ENCODE measurements around the gene KDM4C. TPM values are rescaled to one million over a fixed set of nuclear protein-coding genes. Genes with fewer than 3 reads are reported as not detected.

Gene KDM4C
- total RNA-seq, 2 experiments from 2014 or later, result 53.0 to 53.7 TPM

DNA sequence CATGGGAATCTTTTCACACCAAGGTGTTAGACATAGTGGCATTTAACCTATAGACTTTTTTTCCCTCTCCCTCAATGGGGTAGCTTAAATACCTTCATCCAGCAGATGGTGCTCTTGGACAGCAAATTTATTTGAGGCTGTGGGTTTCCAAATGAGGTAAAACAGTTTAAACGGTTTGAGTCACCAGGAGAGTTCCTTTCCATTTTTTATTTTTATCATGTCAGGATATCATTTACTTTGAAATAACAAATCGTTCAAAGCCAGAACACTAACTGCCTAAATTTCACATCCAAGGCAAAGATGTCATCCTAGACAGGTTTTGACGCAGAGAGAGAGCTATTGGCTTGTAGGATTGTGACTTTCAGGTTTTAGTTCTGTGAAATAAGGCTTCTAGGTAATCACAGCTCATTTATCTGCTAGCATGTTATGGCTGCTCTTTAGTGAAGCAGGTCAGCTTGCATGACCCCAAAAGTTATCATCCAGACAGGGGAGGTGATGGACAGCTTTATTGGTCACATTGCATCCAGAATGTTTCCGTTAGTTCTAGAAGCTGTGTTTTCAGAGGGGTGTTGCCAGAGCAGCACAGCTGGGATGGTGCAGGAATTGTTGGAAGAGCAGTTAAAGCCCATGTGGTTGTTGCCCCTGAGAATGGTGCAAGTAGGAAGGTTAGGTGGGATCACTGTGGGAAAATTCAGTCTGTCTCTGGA, 69.8 kb downstream of the KDM4C start:
- DNase-seq, result peak; percentile 59
- peaks cover 6% of the 10 kb centered on the region for H3K9me3 Mint-ChIP-seq
- H3K4me1 Mint-ChIP-seq, result peaks cover 2% of the 10 kb centered on the region
- CTCF ChIA-PET, result interaction anchor here (0.5 to 2.9 kb wide), 10 partner anchors 11 to 706 kb away, joined by 3 to 13 read pairs (median 3); no protein-coding TSS in a partner anchor
- POLR2A ChIA-PET, result interaction anchor here (0.7 kb wide), 1 partner anchor 10 kb away, joined by 3 read pairs; no protein-coding TSS in a partner anchor
- no peak overlapping the region for H3K4me3 Mint-ChIP-seq
- H3K27me3 Mint-ChIP-seq, result no peaks in the 10 kb centered on the region
- peak overlapping the region; percentile 31 for H3K27ac Mint-ChIP-seq
- peaks cover 33% of the 10 kb centered on the region for H3K36me3 Mint-ChIP-seq (ENCODE audit: low read depth)

DNA sequence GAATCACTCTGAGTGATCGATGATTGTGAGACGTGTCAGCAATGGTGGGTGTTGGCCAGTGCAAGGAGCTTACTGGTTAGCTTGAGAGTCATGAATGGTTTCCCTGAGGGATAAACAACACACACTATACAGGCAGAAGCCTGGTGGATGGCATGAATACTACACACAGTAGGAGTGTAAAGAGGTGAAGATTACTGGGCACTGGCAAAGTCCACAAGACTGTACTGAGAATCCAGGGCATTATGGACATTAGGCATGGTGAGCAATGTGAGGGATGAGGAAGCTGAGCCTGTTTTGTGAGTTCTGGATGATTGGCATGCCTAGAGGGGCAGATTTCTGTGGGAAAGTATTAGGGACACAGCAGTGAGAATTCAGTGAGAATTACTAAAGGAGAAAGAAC, 71.3 kb downstream of the KDM4C start:
- no peak for DNase-seq
- CTCF ChIA-PET, result interaction anchor here (0.5 kb wide), 1 partner anchor 85 kb away, joined by 3 read pairs; no protein-coding TSS in a partner anchor
- Mint-ChIP-seq H3K9me3 (peaks cover 6% of the 10 kb centered on the region), H3K27ac (no peak overlapping the region), H3K36me3 (ENCODE audit: low read depth) (peaks cover 39% of the 10 kb centered on the region), H3K4me3 (no peak overlapping the region), H3K27me3 (no peaks in the 10 kb centered on the region), H3K4me1 (peaks cover 2% of the 10 kb centered on the region)
- POLR2A ChIA-PET, result no interaction called here

DNA sequence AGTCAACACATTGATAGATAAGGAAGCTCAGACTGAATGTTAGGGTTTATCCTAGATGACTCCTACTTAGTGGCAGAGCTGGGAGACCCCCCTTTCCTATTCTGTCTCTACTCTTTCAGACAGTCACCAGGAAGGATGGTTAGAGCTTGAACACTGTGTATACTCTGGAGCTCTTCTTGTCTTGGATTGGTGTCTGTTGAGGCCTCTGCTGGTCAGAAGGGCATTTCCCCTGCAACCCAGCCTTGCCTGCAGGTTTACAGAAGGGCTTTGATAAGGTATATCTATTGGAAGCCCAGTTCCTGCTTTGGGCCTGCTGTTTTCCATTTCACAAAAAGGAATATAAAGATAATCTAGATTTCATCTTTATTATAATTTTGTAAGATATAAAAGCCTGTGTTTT, 71.8 kb downstream of the KDM4C start:
- Mint-ChIP-seq H3K27me3 (no peaks in the 10 kb centered on the region), H3K36me3 (ENCODE audit: low read depth) (peaks cover 44% of the 10 kb centered on the region), H3K27ac (no peak overlapping the region), H3K4me3 (no peak overlapping the region), H3K4me1 (peaks cover 2% of the 10 kb centered on the region), H3K9me3 (peaks cover 6% of the 10 kb centered on the region)
- no peak for DNase-seq
- ChIA-PET CTCF (no interaction called here), POLR2A (no interaction called here)

DNA sequence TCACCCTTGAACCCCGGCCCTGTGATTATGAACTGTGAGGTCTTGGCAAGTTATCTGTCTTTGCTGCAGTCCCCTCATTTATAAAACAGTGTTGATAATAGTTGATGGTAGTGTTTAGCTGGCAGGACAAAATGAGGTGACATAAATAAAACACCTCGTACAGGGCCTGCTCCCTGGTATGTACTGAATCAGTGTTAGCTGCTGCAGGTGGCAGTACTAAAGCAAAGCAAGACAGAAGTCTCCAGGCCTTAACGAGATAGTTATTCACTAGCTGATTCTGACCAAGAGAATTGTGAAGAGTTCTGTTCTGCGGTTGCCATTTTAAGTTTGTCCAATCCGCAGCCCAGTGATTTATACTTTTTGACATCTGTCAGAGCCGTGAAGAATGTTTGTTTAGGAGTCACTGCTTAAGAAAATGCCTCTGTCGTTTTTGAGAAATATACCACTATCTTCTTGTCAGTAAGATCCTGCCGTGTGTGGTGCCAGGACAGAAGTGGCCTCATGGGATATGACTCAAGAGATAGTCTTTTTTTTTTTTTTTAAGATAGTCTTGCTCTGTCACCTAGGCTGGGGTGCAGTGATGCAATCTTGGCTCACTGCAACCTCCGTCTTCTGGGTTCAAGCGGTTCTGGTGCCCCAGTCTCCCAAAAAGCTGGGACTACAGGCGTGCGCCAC, 75.9 kb downstream of the KDM4C start:
- ChIA-PET POLR2A (no interaction called here), CTCF (interaction anchor here (0.6 kb wide), 1 partner anchor 9 kb away, joined by 3 read pairs; no protein-coding TSS in a partner anchor)
- Mint-ChIP-seq H3K4me1 (no peaks in the 10 kb centered on the region), H3K27me3 (no peaks in the 10 kb centered on the region), H3K27ac (no peak overlapping the region), H3K9me3 (peaks cover 6% of the 10 kb centered on the region), H3K36me3 (ENCODE audit: low read depth) (peaks cover 59% of the 10 kb centered on the region), H3K4me3 (no peak overlapping the region)
- DNase-seq, result no peak

DNA sequence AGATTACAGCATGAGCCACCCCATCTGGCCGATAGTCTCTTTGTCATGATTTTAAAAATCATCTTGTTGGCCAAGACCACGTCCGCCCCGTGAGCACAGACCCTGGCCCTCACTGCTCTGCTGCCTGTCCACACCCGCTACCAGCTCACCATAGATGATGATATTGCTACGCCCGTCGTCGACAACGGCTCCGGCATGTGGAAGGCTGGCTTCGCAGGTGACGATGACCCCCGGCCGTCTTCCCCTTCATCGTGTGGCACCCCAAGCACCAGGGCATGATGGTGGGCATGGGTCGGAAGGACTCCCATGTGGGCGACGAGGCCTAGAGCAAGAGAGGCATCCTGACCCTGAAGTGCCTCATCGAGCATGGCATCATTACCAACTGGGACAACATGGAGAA, 76.5 kb downstream of the KDM4C start:
- peaks cover 6% of the 10 kb centered on the region for H3K9me3 Mint-ChIP-seq

DNA sequence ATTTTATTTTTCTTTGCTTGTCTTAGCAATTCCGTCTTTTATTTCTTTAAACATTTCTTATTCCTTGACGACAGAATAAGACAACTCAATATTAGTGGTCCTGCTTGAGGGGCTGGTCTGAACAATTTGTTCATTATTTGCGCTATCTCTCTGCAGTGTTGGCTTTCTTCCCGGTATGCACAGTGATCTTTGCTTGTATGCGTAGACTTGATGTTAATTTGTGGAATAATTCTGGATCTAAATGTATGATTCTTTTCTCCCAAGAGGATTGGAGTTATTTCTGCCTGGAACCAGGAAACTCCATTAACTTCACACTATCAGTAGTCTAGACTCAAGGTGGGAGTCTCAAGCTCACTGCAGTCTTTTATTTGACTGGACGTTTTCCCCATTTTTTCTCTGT, 80.4 kb downstream of the KDM4C start:
- H3K27me3 Mint-ChIP-seq, result no peaks in the 10 kb centered on the region
- ChIA-PET CTCF (no interaction called here), POLR2A (no interaction called here)
- no peak overlapping the region for H3K4me3 Mint-ChIP-seq
- no peak overlapping the region for H3K27ac Mint-ChIP-seq
- DNase-seq, result no peak
- no peaks in the 10 kb centered on the region for H3K9me3 Mint-ChIP-seq
- peaks cover 2% of the 10 kb centered on the region for H3K4me1 Mint-ChIP-seq
- H3K36me3 Mint-ChIP-seq (ENCODE audit: low read depth), result peaks cover 40% of the 10 kb centered on the region

More for the DNA sequence above, 76.5 kb downstream of the KDM4C start:
- Mint-ChIP-seq H3K36me3 (ENCODE audit: low read depth) (peaks cover 52% of the 10 kb centered on the region), H3K27ac (no peak overlapping the region), H3K27me3 (no peaks in the 10 kb centered on the region), H3K4me1 (no peaks in the 10 kb centered on the region), H3K4me3 (no peak overlapping the region)
- ChIA-PET CTCF (no interaction called here), POLR2A (no interaction called here)
- no peak for DNase-seq

DNA sequence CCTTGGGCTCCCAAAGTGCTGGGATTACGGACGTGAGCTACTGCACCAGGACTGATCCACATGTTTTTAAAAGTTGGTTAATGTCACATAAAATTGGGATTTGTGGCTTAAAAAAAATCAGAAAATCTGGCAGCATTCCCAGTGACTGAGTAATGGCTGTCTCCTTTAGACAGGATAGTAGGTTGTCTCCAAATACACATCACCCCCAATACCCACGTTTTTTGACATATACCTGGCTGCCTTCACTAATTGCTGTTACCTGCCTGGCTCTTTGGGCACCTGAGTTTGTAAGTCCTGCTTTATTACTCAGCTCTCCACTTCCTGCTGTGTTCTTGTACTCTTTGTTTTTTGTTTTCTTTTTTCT, 84.8 kb downstream of the KDM4C start:
- no peak for DNase-seq
- peaks cover 2% of the 10 kb centered on the region for H3K4me1 Mint-ChIP-seq
- H3K36me3 Mint-ChIP-seq (ENCODE audit: low read depth), result peaks cover 15% of the 10 kb centered on the region
- ChIA-PET CTCF (interaction anchor here (0.7 kb wide), 1 partner anchor 636 kb away, joined by 4 read pairs; no protein-coding TSS in a partner anchor), POLR2A (interaction anchor here (0.7 kb wide), 1 partner anchor 707 kb away, joined by 4 read pairs; no protein-coding TSS in a partner anchor)
- H3K9me3 Mint-ChIP-seq, result no peaks in the 10 kb centered on the region
- H3K27ac Mint-ChIP-seq, result no peak overlapping the region
- H3K27me3 Mint-ChIP-seq, result no peaks in the 10 kb centered on the region
- no peak overlapping the region for H3K4me3 Mint-ChIP-seq

DNA sequence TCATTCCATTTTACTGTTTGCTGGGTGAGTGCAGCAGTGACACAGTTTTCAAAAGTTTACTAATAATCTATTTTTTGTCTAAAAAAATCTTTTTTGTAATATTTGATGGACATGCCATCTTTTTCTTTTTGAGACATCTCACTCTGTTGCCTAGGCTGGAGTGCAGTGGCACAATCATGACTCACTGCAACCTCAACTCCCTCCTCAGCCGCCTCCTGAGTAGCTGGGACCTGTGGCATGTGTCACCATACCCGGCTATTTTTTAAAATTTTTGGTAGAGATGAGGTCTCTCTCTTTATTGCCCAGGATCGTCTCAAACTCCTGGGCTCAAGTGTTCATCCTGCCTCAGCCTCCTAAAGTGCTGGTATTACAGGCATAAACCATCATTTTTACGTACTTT, 86.0 kb downstream of the KDM4C start:
- Mint-ChIP-seq H3K9me3 (no peaks in the 10 kb centered on the region), H3K4me1 (peaks cover 2% of the 10 kb centered on the region), H3K4me3 (no peak overlapping the region), H3K27me3 (no peaks in the 10 kb centered on the region), H3K36me3 (ENCODE audit: low read depth) (peaks cover 11% of the 10 kb centered on the region), H3K27ac (no peak overlapping the region)
- DNase-seq, result no peak
- POLR2A ChIA-PET, result no interaction called here
- CTCF ChIA-PET, result interaction anchor here (1.2 kb wide), 1 partner anchor 12 kb away, joined by 3 read pairs; no protein-coding TSS in a partner anchor

DNA sequence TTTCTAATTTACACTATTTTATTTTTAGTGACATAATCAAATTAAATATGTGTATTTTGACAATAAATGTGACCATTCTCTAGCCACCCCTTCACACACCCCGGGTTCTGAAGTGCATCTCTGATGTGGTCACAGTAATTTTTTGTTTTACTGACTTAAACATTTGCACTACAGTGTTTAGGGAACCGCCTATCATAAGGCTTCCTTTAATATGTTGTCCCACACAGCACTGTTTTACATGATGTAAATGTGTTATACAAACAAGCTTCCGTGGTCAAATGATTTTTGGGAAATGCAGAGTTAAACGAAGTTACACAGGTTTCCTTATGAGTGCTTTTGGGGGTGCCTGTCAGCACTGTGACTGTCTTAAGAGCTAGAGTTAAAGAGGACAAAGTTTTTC, 86.5 kb downstream of the KDM4C start:
- peaks cover 2% of the 10 kb centered on the region for H3K4me1 Mint-ChIP-seq
- POLR2A ChIA-PET, result no interaction called here

DNA sequence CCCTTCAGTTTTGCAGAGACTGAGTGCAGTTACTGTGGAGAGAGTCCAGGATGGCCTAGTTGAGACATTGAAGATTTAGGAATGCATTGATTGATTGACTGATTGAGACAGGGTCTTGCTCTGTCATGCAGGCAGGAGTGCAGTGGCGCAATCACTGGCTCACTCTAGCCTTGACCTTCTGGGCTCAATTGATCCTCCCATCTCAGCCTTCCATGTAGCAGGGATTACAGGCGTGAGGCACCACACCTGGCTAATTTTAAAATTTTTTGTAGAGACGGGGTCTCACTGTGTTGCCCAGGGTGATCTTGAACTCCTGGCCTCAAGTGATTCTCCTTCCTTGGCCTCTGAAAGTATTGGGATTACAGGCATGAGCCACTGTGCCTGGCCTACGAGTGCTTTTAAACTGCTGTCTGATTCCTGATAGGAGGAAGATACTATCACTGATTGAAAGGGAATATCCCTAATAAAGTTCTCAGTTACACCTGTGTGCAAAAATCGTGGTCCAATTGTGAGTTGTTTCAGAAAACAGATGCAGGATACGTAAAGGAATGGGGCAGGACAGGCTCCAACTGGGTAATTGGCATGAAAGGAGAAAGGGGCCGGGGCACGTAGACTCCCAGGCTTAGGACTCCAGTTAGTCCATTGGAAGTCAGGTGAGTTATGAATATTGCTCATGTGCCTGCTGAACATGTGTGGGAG, 87.5 kb downstream of the KDM4C start:
- no peak for DNase-seq
- Mint-ChIP-seq H3K4me1 (peaks cover 2% of the 10 kb centered on the region), H3K36me3 (ENCODE audit: low read depth) (peaks cover 18% of the 10 kb centered on the region), H3K4me3 (no peak overlapping the region), H3K27ac (no peak overlapping the region), H3K9me3 (no peaks in the 10 kb centered on the region), H3K27me3 (no peaks in the 10 kb centered on the region)
- ChIA-PET POLR2A (no interaction called here), CTCF (no interaction called here)

More for the DNA sequence above, 86.5 kb downstream of the KDM4C start:
- Mint-ChIP-seq H3K27me3 (no peaks in the 10 kb centered on the region), H3K4me3 (no peak overlapping the region), H3K9me3 (no peaks in the 10 kb centered on the region), H3K36me3 (ENCODE audit: low read depth) (peaks cover 13% of the 10 kb centered on the region), H3K27ac (no peak overlapping the region)
- DNase-seq, result no peak
- CTCF ChIA-PET, result interaction anchor here (1.2 kb wide), 1 partner anchor 11 kb away, joined by 3 read pairs; no protein-coding TSS in a partner anchor

DNA sequence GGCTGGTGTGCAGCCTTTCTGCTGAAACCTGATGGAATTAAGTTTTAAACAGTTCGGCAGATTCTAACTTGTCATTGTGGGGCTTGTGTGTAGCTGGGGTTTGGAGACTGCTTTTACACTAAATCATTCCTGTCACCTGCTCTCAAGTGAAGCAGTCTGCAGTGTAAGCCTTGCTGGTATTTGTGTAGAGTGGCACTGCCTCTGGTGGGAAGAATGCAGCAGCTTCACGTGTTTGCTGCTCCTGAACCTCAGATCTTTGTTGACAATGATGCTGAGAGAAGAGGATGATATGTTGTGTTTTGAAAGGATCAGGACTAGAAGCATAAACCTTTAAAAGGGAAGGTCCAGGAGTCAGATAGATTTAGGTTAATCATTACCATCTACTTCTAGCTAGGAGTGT, 88.1 kb downstream of the KDM4C start:
- H3K27me3 Mint-ChIP-seq, result no peaks in the 10 kb centered on the region
- ChIA-PET CTCF (interaction anchor here (1.1 kb wide), 1 partner anchor 18 kb away, joined by 3 read pairs; no protein-coding TSS in a partner anchor), POLR2A (no interaction called here)
- H3K27ac Mint-ChIP-seq, result no peak overlapping the region
- peaks cover 2% of the 10 kb centered on the region for H3K4me1 Mint-ChIP-seq
- H3K36me3 Mint-ChIP-seq (ENCODE audit: low read depth), result peaks cover 20% of the 10 kb centered on the region
- no peaks in the 10 kb centered on the region for H3K9me3 Mint-ChIP-seq
- DNase-seq, result no peak
- H3K4me3 Mint-ChIP-seq, result no peak overlapping the region

DNA sequence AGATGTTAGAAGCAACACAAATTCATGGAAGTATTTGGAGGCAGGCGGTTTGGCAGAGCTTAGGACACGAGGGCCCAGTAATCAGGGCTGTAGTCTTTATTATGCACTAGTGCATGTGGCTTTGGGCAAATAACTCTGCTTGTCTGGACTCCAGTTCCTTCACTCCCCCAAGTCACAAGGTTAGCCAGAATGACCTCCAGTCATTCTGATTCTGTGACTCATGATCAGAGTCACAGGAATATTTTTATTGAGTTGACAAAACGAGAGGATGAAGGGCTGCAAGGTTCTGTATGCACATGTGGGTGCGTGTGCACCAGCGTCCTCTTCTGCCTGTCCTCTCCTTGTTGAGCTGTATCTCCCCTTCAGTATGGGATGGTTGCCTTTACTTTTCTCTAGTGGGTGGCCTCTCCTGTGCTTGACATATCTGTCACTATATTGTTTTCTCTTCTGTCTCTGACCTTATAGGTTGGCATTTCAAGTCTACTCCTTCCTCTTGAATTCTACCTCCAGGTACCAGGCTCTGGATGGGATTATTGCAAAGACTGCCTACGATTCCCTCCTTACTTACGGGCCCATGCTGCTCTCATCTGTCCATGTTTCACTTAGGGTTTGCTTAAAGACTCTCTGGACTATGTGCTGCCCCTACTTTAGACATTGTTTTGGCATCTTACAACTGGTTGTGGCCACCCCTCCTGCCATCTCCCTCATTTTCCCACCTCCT, 94.6 kb downstream of the KDM4C start:
- H3K27ac Mint-ChIP-seq, result no peak overlapping the region
- ChIA-PET CTCF (no interaction called here), POLR2A (no interaction called here)

More for the DNA sequence above, 94.6 kb downstream of the KDM4C start:
- no peak overlapping the region for H3K4me3 Mint-ChIP-seq
- H3K27me3 Mint-ChIP-seq, result no peaks in the 10 kb centered on the region
- peaks cover 31% of the 10 kb centered on the region for H3K36me3 Mint-ChIP-seq (ENCODE audit: low read depth)
- no peak for DNase-seq
- no peaks in the 10 kb centered on the region for H3K4me1 Mint-ChIP-seq
- no peaks in the 10 kb centered on the region for H3K9me3 Mint-ChIP-seq
